A549 (cell line): ENCODE measurements around the gene PLPP2. TPM values are rescaled to one million over a fixed set of nuclear protein-coding genes. Genes with fewer than 3 reads are reported as not detected.

Experiments used
- ATAC-seq, 2 experiments: fragments of 200-7000 bp in 1 of 2; fragments of >200 bp in 1 of 2; cut with Nextera tagmentation in 1 of 2; cut with Tn5 transposase in 1 of 2; 3 replicates each; pipeline versions ENCODE4 v1.8.0 to v1.9.1; 2018 to 2020; ENCODE audit warnings: mild to moderate bottlenecking in 1 of 2, moderate library complexity in 1 of 2
- CTCF ChIA-PET: fragments of 300-600 bp; sonication (Branson Sonifier 250); formaldehyde crosslinking; extraction: SDS; loops from one replicate; lab custom pipeline; 2021; ENCODE audit warnings: antibody characterized with exemption, inconsistent platforms; lab: Yijun Ruan, JAX
- POLR2A ChIA-PET: fragments of 350-600 bp; formaldehyde crosslinking; extraction: SDS; loops from one replicate; lab custom pipeline; 2021; ENCODE audit warnings: antibody characterized with exemption, inconsistent platforms; lab: Yijun Ruan, JAX
- DNase-seq, 2 experiments: peaks; one replicate each; pipeline versions ENCODE4 v3.0.0 to v3.0.0-alpha.2; 2011 to 2016; ENCODE audit warnings: low read depth in 1 of 2, low spot score in 1 of 2
- FAIRE-seq: peaks from 2 replicates; lab custom pipeline; 2011; peaks lifted over from hg19 to GRCh38; lab: Jason Lieb, UNC
- H3K27ac ChIP-seq, 2 experiments: fragments of >200 bp; sonication (Bioruptor Twin); formaldehyde crosslinking; 3 replicates each; pipeline ENCODE4 v1.5.1; 2016 to 2017
- H3K4me1 ChIP-seq: fragments of >200 bp; sonication (Bioruptor Twin); formaldehyde crosslinking; 3 replicates; pipeline ENCODE4 v1.6.1; 2016
- H3K4me2 ChIP-seq: fragments of >200 bp; sonication (Bioruptor Twin); formaldehyde crosslinking; 3 replicates; pipeline ENCODE4 v1.6.1; 2016
- H3K4me3 ChIP-seq: fragments of >200 bp; sonication (Bioruptor Twin); formaldehyde crosslinking; 3 replicates; pipeline ENCODE4 v1.5.1; 2016
- H3K9me3 ChIP-seq: fragments of >200 bp; sonication (Bioruptor Twin); formaldehyde crosslinking; 3 replicates; pipeline ENCODE4 v1.6.1; 2016
- CHD2 ChIP-seq: fragments of 150-350 bp; IDR thresholded peaks from 2 replicates; pipeline ENCODE4 v1.6.1; 2014; ENCODE audit warnings: low read length; ENCODE audit not compliant: partially characterized antibody
- CHD4 ChIP-seq: fragments of 200-600 bp; sonication (generic); IDR thresholded peaks from 2 replicates; pipeline ENCODE4 v1.6.1; 2016; ENCODE audit warnings: antibody characterized with exemption, mild to moderate bottlenecking, borderline replicate concordance
- EP300 ChIP-seq, 2 experiments: fragments of >200 bp; sonication (Bioruptor Twin); formaldehyde crosslinking; IDR thresholded peaks; 2 replicates in 1 of 2; 3 replicates in 1 of 2; pipeline ENCODE4 v1.6.1; 2016 to 2017
- FOXS1 ChIP-seq: fragments of 250-450 bp; sonication (Bioruptor Pico); IDR thresholded peaks from 2 replicates; pipeline ENCODE4 v1.5.0; 2020; ENCODE audit warnings: mild to moderate bottlenecking, moderate library complexity
- HOXA7 ChIP-seq: fragments of 250-450 bp; sonication (Bioruptor Pico); IDR thresholded peaks from 2 replicates; pipeline ENCODE4 v1.5.0; 2020; ENCODE audit warnings: mild to moderate bottlenecking, moderate library complexity
- JUNB ChIP-seq: fragments of >200 bp; sonication (Bioruptor Twin); formaldehyde crosslinking; IDR thresholded peaks from 2 replicates; pipeline ENCODE4 v1.6.1; 2016
- POLR2A ChIP-seq: IDR thresholded peaks from 2 replicates; pipeline ENCODE4 v1.6.1; 2012; ENCODE audit warnings: mild to moderate bottlenecking, low read length
- RARB ChIP-seq: fragments of 250-450 bp; sonication (Bioruptor Pico); IDR thresholded peaks from 2 replicates; pipeline ENCODE4 v1.8.0; 2021; ENCODE audit warnings: mild to moderate bottlenecking, moderate library complexity
- RCOR1 ChIP-seq: fragments of 150-350 bp; IDR thresholded peaks from 2 replicates; pipeline ENCODE4 v1.6.1; 2014; ENCODE audit warnings: antibody characterized with exemption, low read length, low read depth
- RFX5 ChIP-seq: fragments of 450-650 bp; IDR thresholded peaks from 2 replicates; pipeline ENCODE4 v1.7.1; 2014; ENCODE audit warnings: antibody characterized with exemption, mild to moderate bottlenecking, moderate library complexity
- SREBF2 ChIP-seq: fragments of 450-650 bp; IDR thresholded peaks from 2 replicates; pipeline ENCODE4 v1.6.1; 2014; ENCODE audit warnings: mild to moderate bottlenecking, moderate library complexity
- ZFP36 ChIP-seq: fragments of 450-650 bp; IDR thresholded peaks from 2 replicates; pipeline ENCODE4 v1.6.1; 2014; ENCODE audit warnings: borderline replicate concordance; ENCODE audit not compliant: partially characterized antibody
- ZNF302 ChIP-seq: fragments of 250-450 bp; sonication (Bioruptor Pico); IDR thresholded peaks from 2 replicates; pipeline ENCODE4 v1.9.0; 2021; ENCODE audit warnings: inconsistent platforms, mild to moderate bottlenecking, moderate library complexity
- WGBS: methylation state at CpG from one replicate; pipeline ENCODE4 v1.1.6; 2017; ENCODE audit errors: missing lambda C conversion rate; 5-methylcytosine and 5-hydroxymethylcytosine counted together
- polyA plus RNA-seq, 4 experiments: library from polyadenylated mRNA; depleted of rRNA in 3 of 4; stranded (reverse); fragments of >200 nt; fragmentation: RNase III in 1 of 4; extraction: RNeasy Plus Mini Kit Qiagen cat#74134 plus additional on column Dnase treatment in 1 of 4; gene quantifications; 2 replicates in 3 of 4; 3 replicates in 1 of 4; pipeline ENCODE4 v1.2.3, GENCODE V29; 2011 to 2017
- TF ChIP-seq, protein P1 (sequence below): fragments of 200-600 bp; sonication (generic); IDR thresholded peaks from 2 replicates; pipeline ENCODE4 v1.6.1; 2016; ENCODE audit warnings: antibody characterized with exemption, mild to moderate bottlenecking, moderate library complexity
- TF ChIP-seq, protein P2 (sequence below): IDR thresholded peaks from 2 replicates; pipeline ENCODE4 v1.6.1; 2012
- TF ChIP-seq, protein P3 (sequence below): fragments of 450-650 bp; IDR thresholded peaks from 2 replicates; pipeline ENCODE4 v1.6.1; 2014; ENCODE audit warnings: antibody characterized with exemption
- TF ChIP-seq, protein P4 (sequence below): fragments of >200 bp; sonication (Bioruptor Twin); formaldehyde crosslinking; IDR thresholded peaks from 3 replicates; pipeline ENCODE4 v1.6.1; 2016
- TF ChIP-seq, protein P5 (sequence below): fragments of 150-350 bp; IDR thresholded peaks from 2 replicates; pipeline ENCODE4 v1.6.1; 2014; ENCODE audit warnings: low read depth, mild to moderate bottlenecking, low read length

The PLPP2 gene
- polyA plus RNA-seq, 2 of the 4 experiments (the other 2 are of a cell fraction) = 44.2 to 100 TPM

DNA sequence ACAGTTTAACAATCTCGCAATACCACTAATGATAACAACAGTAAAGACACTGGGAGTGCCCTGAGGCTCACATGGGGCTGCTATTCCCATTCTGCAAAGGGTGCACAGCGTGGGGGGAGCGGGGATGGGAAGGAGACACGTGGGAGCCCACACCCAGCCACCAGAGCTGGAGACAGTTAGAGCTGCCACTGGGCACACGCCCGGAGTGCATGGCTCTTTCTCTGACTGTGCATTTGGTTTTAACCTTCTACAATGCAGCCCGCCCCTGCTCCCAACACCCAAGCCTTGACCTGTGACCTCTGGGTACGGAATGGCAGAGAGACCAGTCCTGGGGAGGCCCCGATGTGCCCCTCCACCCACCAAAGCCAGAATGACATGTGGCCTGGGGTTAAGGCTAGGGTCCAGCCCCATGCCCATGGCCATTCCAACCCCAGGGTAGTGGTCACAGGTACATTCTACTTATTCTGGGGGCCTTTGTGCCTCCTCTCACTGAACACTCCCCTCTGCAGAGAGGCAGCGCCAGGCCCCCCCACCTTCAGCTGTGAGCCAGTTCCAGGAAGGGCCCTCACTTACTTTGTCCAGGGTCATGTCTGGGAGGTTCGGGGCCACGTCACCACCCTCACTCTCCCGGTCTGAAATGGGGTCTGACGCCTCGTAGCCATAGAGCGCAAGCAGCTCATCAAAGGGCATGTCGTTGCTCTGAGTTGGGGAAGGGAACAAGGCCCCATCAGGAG is 36.3 kb upstream of the PLPP2 start:
- WGBS = 95% methylated on average over 13 of the region's 17 CpGs
- H3K27ac ChIP-seq = no peak overlapping the region
- CTCF ChIA-PET = no interaction called here
- H3K9me3 ChIP-seq = peaks cover 16% of the 10 kb centered on the region; the same call in 2 of the 3 replicates
- no peak for ATAC-seq
- no peak for FAIRE-seq
- no peaks in the 10 kb centered on the region for H3K4me1 ChIP-seq
- POLR2A ChIA-PET = no interaction called here
- TF ChIP-seq, protein P1, sequence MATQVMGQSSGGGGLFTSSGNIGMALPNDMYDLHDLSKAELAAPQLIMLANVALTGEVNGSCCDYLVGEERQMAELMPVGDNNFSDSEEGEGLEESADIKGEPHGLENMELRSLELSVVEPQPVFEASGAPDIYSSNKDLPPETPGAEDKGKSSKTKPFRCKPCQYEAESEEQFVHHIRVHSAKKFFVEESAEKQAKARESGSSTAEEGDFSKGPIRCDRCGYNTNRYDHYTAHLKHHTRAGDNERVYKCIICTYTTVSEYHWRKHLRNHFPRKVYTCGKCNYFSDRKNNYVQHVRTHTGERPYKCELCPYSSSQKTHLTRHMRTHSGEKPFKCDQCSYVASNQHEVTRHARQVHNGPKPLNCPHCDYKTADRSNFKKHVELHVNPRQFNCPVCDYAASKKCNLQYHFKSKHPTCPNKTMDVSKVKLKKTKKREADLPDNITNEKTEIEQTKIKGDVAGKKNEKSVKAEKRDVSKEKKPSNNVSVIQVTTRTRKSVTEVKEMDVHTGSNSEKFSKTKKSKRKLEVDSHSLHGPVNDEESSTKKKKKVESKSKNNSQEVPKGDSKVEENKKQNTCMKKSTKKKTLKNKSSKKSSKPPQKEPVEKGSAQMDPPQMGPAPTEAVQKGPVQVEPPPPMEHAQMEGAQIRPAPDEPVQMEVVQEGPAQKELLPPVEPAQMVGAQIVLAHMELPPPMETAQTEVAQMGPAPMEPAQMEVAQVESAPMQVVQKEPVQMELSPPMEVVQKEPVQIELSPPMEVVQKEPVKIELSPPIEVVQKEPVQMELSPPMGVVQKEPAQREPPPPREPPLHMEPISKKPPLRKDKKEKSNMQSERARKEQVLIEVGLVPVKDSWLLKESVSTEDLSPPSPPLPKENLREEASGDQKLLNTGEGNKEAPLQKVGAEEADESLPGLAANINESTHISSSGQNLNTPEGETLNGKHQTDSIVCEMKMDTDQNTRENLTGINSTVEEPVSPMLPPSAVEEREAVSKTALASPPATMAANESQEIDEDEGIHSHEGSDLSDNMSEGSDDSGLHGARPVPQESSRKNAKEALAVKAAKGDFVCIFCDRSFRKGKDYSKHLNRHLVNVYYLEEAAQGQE = no peak
- no peak for TF ChIP-seq RFX5
- TF ChIP-seq JUNB = no peak
- TF ChIP-seq RARB (CRISPR knock-in tag) = no peak
- TF ChIP-seq CHD2 = no peak
- TF ChIP-seq CHD4 = no peak
- TF ChIP-seq, protein P2, sequence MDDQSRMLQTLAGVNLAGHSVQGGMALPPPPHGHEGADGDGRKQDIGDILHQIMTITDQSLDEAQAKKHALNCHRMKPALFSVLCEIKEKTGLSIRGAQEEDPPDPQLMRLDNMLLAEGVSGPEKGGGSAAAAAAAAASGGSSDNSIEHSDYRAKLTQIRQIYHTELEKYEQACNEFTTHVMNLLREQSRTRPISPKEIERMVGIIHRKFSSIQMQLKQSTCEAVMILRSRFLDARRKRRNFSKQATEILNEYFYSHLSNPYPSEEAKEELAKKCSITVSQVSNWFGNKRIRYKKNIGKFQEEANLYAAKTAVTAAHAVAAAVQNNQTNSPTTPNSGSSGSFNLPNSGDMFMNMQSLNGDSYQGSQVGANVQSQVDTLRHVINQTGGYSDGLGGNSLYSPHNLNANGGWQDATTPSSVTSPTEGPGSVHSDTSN = no peak
- TF ChIP-seq SREBF2 = no peak
- TF ChIP-seq, protein P3, sequence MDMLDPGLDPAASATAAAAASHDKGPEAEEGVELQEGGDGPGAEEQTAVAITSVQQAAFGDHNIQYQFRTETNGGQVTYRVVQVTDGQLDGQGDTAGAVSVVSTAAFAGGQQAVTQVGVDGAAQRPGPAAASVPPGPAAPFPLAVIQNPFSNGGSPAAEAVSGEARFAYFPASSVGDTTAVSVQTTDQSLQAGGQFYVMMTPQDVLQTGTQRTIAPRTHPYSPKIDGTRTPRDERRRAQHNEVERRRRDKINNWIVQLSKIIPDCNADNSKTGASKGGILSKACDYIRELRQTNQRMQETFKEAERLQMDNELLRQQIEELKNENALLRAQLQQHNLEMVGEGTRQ = no peak
- TF ChIP-seq POLR2A = no peak
- no peak for DNase-seq
- no peak overlapping the region for H3K4me3 ChIP-seq
- no peak overlapping the region for H3K4me2 ChIP-seq

DNA sequence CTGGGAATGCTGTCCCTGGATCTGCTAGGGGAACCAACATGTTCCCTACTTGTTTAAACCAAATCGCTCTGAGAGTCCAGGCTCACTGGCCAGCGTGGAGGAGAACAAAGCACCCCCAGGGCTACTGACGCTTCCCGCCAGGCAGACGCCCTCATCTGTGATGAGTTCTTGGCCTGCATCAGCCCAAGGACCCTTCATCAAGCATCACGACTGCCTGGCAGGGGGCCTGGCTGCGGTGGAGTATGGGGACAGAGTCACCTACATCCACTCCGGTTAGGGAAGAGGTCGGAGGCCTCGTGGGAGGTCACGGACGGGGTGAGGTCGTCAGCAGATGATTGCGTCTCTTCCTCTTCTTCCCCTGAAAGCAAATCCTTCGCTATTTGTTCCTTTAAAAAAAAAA is 35.7 kb upstream of the PLPP2 start:
- TF ChIP-seq JUNB = no peak
- no peak for TF ChIP-seq RFX5
- no peak for TF ChIP-seq ZNF302 (CRISPR knock-in tag)
- no peak for TF ChIP-seq HOXA7 (CRISPR knock-in tag)
- TF ChIP-seq RCOR1 = no peak
- TF ChIP-seq CHD2 = no peak
- TF ChIP-seq, protein P4, sequence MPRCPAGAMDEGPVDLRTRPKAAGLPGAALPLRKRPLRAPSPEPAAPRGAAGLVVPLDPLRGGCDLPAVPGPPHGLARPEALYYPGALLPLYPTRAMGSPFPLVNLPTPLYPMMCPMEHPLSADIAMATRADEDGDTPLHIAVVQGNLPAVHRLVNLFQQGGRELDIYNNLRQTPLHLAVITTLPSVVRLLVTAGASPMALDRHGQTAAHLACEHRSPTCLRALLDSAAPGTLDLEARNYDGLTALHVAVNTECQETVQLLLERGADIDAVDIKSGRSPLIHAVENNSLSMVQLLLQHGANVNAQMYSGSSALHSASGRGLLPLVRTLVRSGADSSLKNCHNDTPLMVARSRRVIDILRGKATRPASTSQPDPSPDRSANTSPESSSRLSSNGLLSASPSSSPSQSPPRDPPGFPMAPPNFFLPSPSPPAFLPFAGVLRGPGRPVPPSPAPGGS = no peak
- no peak for TF ChIP-seq FOXS1 (CRISPR knock-in tag)
- TF ChIP-seq, protein P2 = no peak
- TF ChIP-seq, protein P5, sequence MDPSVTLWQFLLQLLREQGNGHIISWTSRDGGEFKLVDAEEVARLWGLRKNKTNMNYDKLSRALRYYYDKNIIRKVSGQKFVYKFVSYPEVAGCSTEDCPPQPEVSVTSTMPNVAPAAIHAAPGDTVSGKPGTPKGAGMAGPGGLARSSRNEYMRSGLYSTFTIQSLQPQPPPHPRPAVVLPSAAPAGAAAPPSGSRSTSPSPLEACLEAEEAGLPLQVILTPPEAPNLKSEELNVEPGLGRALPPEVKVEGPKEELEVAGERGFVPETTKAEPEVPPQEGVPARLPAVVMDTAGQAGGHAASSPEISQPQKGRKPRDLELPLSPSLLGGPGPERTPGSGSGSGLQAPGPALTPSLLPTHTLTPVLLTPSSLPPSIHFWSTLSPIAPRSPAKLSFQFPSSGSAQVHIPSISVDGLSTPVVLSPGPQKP = no peak
- no peak for TF ChIP-seq EP300 (IDR thresholded peaks at IDR 0.05)
- no peak for TF ChIP-seq POLR2A
- no peak for TF ChIP-seq ZFP36
- TF ChIP-seq, all 56 proteins: peak for 0
- POLR2A ChIA-PET = no interaction called here
- H3K4me1 ChIP-seq = no peaks in the 10 kb centered on the region
- FAIRE-seq = no peak
- CTCF ChIA-PET = no interaction called here
- no peak for ATAC-seq
- no peak for DNase-seq
- H3K27ac ChIP-seq = no peak overlapping the region
- H3K9me3 ChIP-seq = peaks cover 16% of the 10 kb centered on the region; the same call in 2 of the 3 replicates
- no peak overlapping the region for H3K4me2 ChIP-seq
- H3K4me3 ChIP-seq = no peak overlapping the region
- 87% methylated on average over 9 of the region's 15 CpGs for WGBS
